ENCODE results near the gene THAP4. TPM values are rescaled to one million over a fixed set of nuclear protein-coding genes. Genes with fewer than 3 reads are reported as not detected.

Gene THAP4
- total RNA-seq, 2 experiments from 2014 or later = 27.5 to 31.4 TPM

- H3K27ac Mint-ChIP-seq = no peak overlapping the region
- peaks cover 2% of the 10 kb centered on the region for H3K36me3 ChIP-seq (ENCODE audit: insufficient read depth, low read length)
- H3K4me1 Mint-ChIP-seq (ENCODE audit: low read depth) = no peaks in the 10 kb centered on the region
- no peaks in the 10 kb centered on the region for H3K4me1 ChIP-seq (ENCODE audit: insufficient read depth, low read length)
- H3K27me3 Mint-ChIP-seq = no peaks in the 10 kb centered on the region
- no peak for TF ChIP-seq CTCF (IDR thresholded peaks at IDR 0.05)
- DNase-seq (no peak), ATAC-seq (ENCODE audit: poor library complexity) (no peak)
- no peak overlapping the region for H3K4me3 ChIP-seq (ENCODE audit: low read length)
- CTCF ChIA-PET = no interaction called here
- no peak overlapping the region for H3K27ac ChIP-seq (ENCODE audit: low read depth in 1 of 2, low read length in 2 of 2)
- no peaks in the 10 kb centered on the region for H3K36me3 Mint-ChIP-seq (ENCODE audit: low read depth)
- H3K27me3 ChIP-seq (ENCODE audit: control insufficient read depth in 1 of 2, insufficient read depth in 2 of 2, low read length in 2 of 2) = no peaks in the 10 kb centered on the region
- no peaks in the 10 kb centered on the region for H3K9me3 Mint-ChIP-seq
- POLR2A ChIA-PET = no interaction called here
- H3K9me3 ChIP-seq (ENCODE audit: control insufficient read depth in 1 of 2, insufficient read depth in 1 of 2, low read length in 2 of 2) = no peaks in the 10 kb centered on the region
- intact Hi-C loops (cut with DNase I, micrococcal nuclease) = no loop called here
- H3K4me3 Mint-ChIP-seq = no peak overlapping the region
Observed at GRCh38 chr2:241570961-241571581, 65.9 kb downstream of the THAP4 start.

- Histone ChIP-seq H3K9me3 (ENCODE audit: control insufficient read depth in 1 of 2, insufficient read depth in 1 of 2, low read length in 2 of 2) (no peaks in the 10 kb centered on the region), H3K4me1 (ENCODE audit: insufficient read depth, low read length) (no peaks in the 10 kb centered on the region), H3K4me3 (ENCODE audit: low read length) (no peak overlapping the region), H3K27me3 (ENCODE audit: control insufficient read depth in 1 of 2, insufficient read depth in 2 of 2, low read length in 2 of 2) (no peaks in the 10 kb centered on the region), H3K27ac (ENCODE audit: low read depth in 1 of 2, low read length in 2 of 2) (no peak overlapping the region), H3K36me3 (ENCODE audit: insufficient read depth, low read length) (peaks cover 2% of the 10 kb centered on the region)
- no peak overlapping the region for H3K4me3 Mint-ChIP-seq
- no peaks in the 10 kb centered on the region for H3K27me3 Mint-ChIP-seq
- no peak for DNase-seq
- H3K36me3 Mint-ChIP-seq (ENCODE audit: low read depth) = no peaks in the 10 kb centered on the region
- POLR2A ChIA-PET = no interaction called here
- TF ChIP-seq CTCF (IDR thresholded peaks at IDR 0.05) = no peak
- no peaks in the 10 kb centered on the region for H3K9me3 Mint-ChIP-seq
- CTCF ChIA-PET = no interaction called here
- H3K27ac Mint-ChIP-seq = no peak overlapping the region
- ATAC-seq (ENCODE audit: poor library complexity) = no peak
- H3K4me1 Mint-ChIP-seq (ENCODE audit: low read depth) = no peaks in the 10 kb centered on the region
- intact Hi-C loops (cut with DNase I, micrococcal nuclease) = no loop called here
Observed at GRCh38 chr2:241569831-241570281, 67.1 kb downstream of the THAP4 start.

GRCh38 chr2:241568726-241569125 is 68.2 kb downstream of the THAP4 start:
- Mint-ChIP-seq H3K9me3 (no peaks in the 10 kb centered on the region), H3K4me3 (no peak overlapping the region), H3K27ac (no peak overlapping the region), H3K27me3 (no peaks in the 10 kb centered on the region), H3K36me3 (ENCODE audit: low read depth) (no peaks in the 10 kb centered on the region), H3K4me1 (ENCODE audit: low read depth) (no peaks in the 10 kb centered on the region)
- CTCF ChIA-PET = no interaction called here
- Histone ChIP-seq H3K36me3 (ENCODE audit: insufficient read depth, low read length) (no peaks in the 10 kb centered on the region), H3K4me1 (ENCODE audit: insufficient read depth, low read length) (no peaks in the 10 kb centered on the region), H3K27ac (ENCODE audit: low read depth in 1 of 2, low read length in 2 of 2) (no peak overlapping the region), H3K9me3 (ENCODE audit: control insufficient read depth in 1 of 2, insufficient read depth in 1 of 2, low read length in 2 of 2) (no peaks in the 10 kb centered on the region), H3K27me3 (ENCODE audit: control insufficient read depth in 1 of 2, insufficient read depth in 2 of 2, low read length in 2 of 2) (no peaks in the 10 kb centered on the region), H3K4me3 (ENCODE audit: low read length) (no peak overlapping the region)
- intact Hi-C loops (cut with DNase I, micrococcal nuclease) = no loop called here
- DNase-seq (no peak), ATAC-seq (ENCODE audit: poor library complexity) (no peak)
- POLR2A ChIA-PET = no interaction called here
- TF ChIP-seq CTCF (IDR thresholded peaks at IDR 0.05) = no peak

All from CD4-positive, alpha-beta T cell (primary cell).